Osteoblast (primary cell): ENCODE results near the gene AFAP1L2. TPM values are rescaled to one million over a fixed set of nuclear protein-coding genes. Genes with fewer than 3 reads are reported as not detected.

Source experiments
- DNase-seq: peaks from one replicate; pipeline ENCODE4 v3.0.0; 2011; ENCODE audit warnings: low spot score, mixed read lengths; ENCODE audit not compliant: insufficient read length; ENCODE audit errors: missing footprints
- H2AFZ ChIP-seq: 2 replicates; pipeline ENCODE4 v1.6.0; 2011; ENCODE audit warnings: mild to moderate bottlenecking, low read length
- H3K27ac ChIP-seq: 2 replicates; pipeline ENCODE4 v1.5.1; 2011; ENCODE audit warnings: mild to moderate bottlenecking, low read depth, low read length, moderate library complexity
- H3K27me3 ChIP-seq: 2 replicates; pipeline ENCODE4 v1.6.0; 2012; ENCODE audit warnings: mild to moderate bottlenecking, control low read depth, inconsistent platforms, low read length, moderate library complexity; ENCODE audit not compliant: insufficient read depth
- H3K36me3 ChIP-seq: 2 replicates; pipeline ENCODE4 v1.5.1; 2011; ENCODE audit warnings: mild to moderate bottlenecking, low read length, control low read depth, moderate library complexity; ENCODE audit not compliant: insufficient read depth
- H3K4me1 ChIP-seq: 2 replicates; pipeline ENCODE4 v1.5.1; 2011; ENCODE audit warnings: mild to moderate bottlenecking, low read length, control low read depth, moderate library complexity; ENCODE audit not compliant: insufficient read depth
- H3K4me2 ChIP-seq: 2 replicates; pipeline ENCODE4 v1.6.0; 2011; ENCODE audit warnings: mild to moderate bottlenecking, low read length; ENCODE audit not compliant: insufficient read depth
- H3K4me3 ChIP-seq: fragments of 200-600 bp; sonication (generic); 3 replicates; pipeline ENCODE4 v1.5.1; 2012; ENCODE audit warnings: mild to moderate bottlenecking, low read length, inconsistent platforms; ENCODE audit not compliant: insufficient read depth
- H3K79me2 ChIP-seq: 2 replicates; pipeline ENCODE4 v1.6.0; 2012; ENCODE audit warnings: mild to moderate bottlenecking, low read length, control low read depth, inconsistent platforms; ENCODE audit not compliant: insufficient read depth
- H3K9me3 ChIP-seq: 2 replicates; pipeline ENCODE4 v1.5.1; 2011; ENCODE audit warnings: low read depth, low read length, control low read depth
- H4K20me1 ChIP-seq: 2 replicates; pipeline ENCODE4 v1.6.0; 2012; ENCODE audit warnings: mild to moderate bottlenecking, low read length, control low read depth; ENCODE audit not compliant: insufficient read depth
- total RNA-seq: library from RNA; depleted of rRNA; stranded (reverse); fragments of >200 nt; gene quantifications from 2 replicates; pipeline ENCODE4 v1.2.3, GENCODE V29; 2012
- TF ChIP-seq, protein P1 (sequence below): IDR thresholded peaks from 2 replicates; pipeline ENCODE4 v1.5.1; 2011; ENCODE audit warnings: mild to moderate bottlenecking, low read depth, low read length, moderate library complexity; ENCODE audit errors: extremely low read depth

Gene AFAP1L2
- total RNA-seq, 1 donor, result 0.36 TPM

DNA sequence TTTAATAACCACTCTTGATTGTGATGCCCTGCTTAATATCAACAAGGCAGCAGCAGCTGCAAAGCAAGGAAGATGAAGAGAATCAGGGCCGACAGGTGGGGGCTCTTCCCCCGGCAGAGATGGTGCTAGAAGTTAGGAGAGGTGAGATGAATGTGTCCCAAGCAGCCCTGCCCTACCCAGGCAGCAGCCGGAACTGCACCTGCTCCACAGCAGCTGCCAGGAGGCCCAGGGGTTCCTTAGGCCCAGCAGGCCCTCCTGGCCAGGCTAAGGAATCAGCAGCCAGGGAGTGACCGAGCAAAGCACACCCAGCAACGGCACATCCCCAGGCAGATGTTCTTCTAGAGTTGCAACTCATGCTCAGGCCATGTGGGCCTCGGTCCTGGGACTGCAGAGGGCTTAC lies 17.9 kb downstream of the AFAP1L2 start:
- no peak overlapping the region for H3K4me3 ChIP-seq
- H2AFZ ChIP-seq, result no peak overlapping the region
- H3K27ac ChIP-seq, result no peak overlapping the region
- H3K36me3 ChIP-seq, result no peaks in the 10 kb centered on the region
- no peaks in the 10 kb centered on the region for H3K79me2 ChIP-seq
- TF ChIP-seq, protein P1, sequence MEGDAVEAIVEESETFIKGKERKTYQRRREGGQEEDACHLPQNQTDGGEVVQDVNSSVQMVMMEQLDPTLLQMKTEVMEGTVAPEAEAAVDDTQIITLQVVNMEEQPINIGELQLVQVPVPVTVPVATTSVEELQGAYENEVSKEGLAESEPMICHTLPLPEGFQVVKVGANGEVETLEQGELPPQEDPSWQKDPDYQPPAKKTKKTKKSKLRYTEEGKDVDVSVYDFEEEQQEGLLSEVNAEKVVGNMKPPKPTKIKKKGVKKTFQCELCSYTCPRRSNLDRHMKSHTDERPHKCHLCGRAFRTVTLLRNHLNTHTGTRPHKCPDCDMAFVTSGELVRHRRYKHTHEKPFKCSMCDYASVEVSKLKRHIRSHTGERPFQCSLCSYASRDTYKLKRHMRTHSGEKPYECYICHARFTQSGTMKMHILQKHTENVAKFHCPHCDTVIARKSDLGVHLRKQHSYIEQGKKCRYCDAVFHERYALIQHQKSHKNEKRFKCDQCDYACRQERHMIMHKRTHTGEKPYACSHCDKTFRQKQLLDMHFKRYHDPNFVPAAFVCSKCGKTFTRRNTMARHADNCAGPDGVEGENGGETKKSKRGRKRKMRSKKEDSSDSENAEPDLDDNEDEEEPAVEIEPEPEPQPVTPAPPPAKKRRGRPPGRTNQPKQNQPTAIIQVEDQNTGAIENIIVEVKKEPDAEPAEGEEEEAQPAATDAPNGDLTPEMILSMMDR, result no peak
- no peaks in the 10 kb centered on the region for H3K9me3 ChIP-seq
- DNase-seq, result no peak
- no peaks in the 10 kb centered on the region for H4K20me1 ChIP-seq
- no peaks in the 10 kb centered on the region for H3K4me1 ChIP-seq
- no peak overlapping the region for H3K4me2 ChIP-seq
- no peaks in the 10 kb centered on the region for H3K27me3 ChIP-seq

DNA sequence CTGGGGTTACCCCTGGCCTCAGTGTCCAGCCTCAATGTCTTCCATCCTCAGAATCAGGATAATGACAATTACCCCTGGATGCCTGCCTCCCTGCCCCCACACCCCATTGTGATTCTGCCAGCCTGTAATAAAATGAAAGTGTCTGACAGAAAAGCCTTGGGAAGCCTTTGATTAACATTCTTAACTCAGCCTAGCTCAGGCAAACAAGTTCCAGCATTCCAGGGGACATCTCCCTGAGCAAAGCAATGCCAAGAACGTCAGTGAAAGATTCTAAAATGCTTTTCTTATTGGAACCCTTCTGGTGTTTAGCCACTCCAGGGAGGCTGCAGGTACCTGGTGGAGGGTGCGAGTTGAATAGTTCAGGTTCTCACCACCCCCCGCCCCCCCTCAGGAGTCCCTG lies 18.7 kb downstream of the AFAP1L2 start:
- Histone ChIP-seq H2AFZ (no peak overlapping the region), H3K27me3 (no peaks in the 10 kb centered on the region), H3K79me2 (no peaks in the 10 kb centered on the region), H3K27ac (no peak overlapping the region), H3K4me2 (no peak overlapping the region), H3K4me1 (no peaks in the 10 kb centered on the region), H3K36me3 (no peaks in the 10 kb centered on the region), H3K9me3 (no peaks in the 10 kb centered on the region), H4K20me1 (no peaks in the 10 kb centered on the region), H3K4me3 (no peak overlapping the region)
- TF ChIP-seq, protein P1, result no peak
- DNase-seq, result no peak

DNA sequence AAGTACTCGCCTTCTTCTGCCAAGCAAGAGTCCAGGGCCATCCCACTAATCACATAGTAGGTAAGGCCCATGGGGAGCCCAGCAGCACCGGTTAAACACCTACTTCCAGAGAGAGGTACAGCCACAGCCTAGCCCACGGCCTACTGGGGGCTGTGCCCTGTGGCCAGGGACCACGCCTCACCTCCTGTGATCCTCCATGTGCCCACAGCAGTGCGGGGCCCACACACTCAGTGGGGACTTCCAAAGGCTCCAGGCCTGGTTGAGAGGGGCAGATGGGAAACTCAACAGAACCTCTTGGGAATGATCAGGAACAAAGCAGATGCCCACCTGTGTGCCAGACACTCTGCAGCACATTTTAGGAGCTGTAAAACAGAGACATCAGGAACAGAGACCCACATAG lies 19.7 kb downstream of the AFAP1L2 start:
- Histone ChIP-seq H2AFZ (no peak overlapping the region), H3K4me1 (no peaks in the 10 kb centered on the region), H3K4me3 (no peak overlapping the region), H4K20me1 (no peaks in the 10 kb centered on the region), H3K36me3 (no peaks in the 10 kb centered on the region), H3K27me3 (no peaks in the 10 kb centered on the region), H3K27ac (no peak overlapping the region), H3K9me3 (no peaks in the 10 kb centered on the region), H3K79me2 (no peaks in the 10 kb centered on the region), H3K4me2 (no peak overlapping the region)
- TF ChIP-seq, protein P1, result no peak
- no peak for DNase-seq

DNA sequence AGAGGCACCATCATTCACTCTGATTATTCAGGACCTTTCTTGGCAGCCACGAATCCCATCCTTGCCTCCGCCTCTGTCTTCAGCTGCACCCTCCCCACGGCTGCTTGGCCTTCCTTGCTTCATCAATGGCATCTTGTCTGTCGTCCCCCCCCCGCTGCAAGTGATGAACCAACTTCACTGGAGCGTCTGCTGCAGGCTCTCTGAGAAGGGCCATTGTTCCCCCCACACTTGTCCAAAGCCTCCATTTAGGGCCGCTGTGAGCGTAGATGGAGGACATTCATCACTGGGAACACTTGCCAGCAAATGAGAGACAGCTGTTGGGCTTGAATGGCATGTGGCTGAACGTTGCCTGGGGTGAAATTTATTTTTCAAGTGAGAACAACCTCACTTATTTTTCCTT lies 20.1 kb downstream of the AFAP1L2 start:
- Histone ChIP-seq H3K4me3 (no peak overlapping the region), H2AFZ (no peak overlapping the region), H3K4me1 (no peaks in the 10 kb centered on the region), H3K27ac (no peak overlapping the region), H3K27me3 (no peaks in the 10 kb centered on the region), H3K79me2 (no peaks in the 10 kb centered on the region), H3K36me3 (no peaks in the 10 kb centered on the region), H3K9me3 (no peaks in the 10 kb centered on the region), H4K20me1 (no peaks in the 10 kb centered on the region), H3K4me2 (no peak overlapping the region)
- no peak for DNase-seq
- TF ChIP-seq, protein P1, result no peak
